Trophoblast cell (in vitro differentiated cells and primary cell): ENCODE results near the gene CEP68.

Experiments
- DNase-seq, 2 donors: peaks; one replicate each; pipeline ENCODE4 v3.0.0-alpha.2; 2016
- H2AFZ ChIP-seq: 2 replicates; pipeline ENCODE4 v1.6.1; 2013; ENCODE audit warnings: low read length, moderate library complexity, mild to moderate bottlenecking; ENCODE audit not compliant: insufficient read depth, poor library complexity
- H2AK5ac ChIP-seq: 2 replicates; pipeline ENCODE4 v1.6.1; 2013; ENCODE audit warnings: mild to moderate bottlenecking, low read length
- H2BK120ac ChIP-seq: 2 replicates; pipeline ENCODE4 v1.6.1; 2013; ENCODE audit warnings: low read length, mild to moderate bottlenecking, moderate library complexity; ENCODE audit not compliant: insufficient read depth, poor library complexity
- H2BK12ac ChIP-seq: 2 replicates; pipeline ENCODE4 v1.6.1; 2013; ENCODE audit warnings: mild to moderate bottlenecking, low read length, moderate library complexity
- H2BK5ac ChIP-seq: 2 replicates; pipeline ENCODE4 v1.6.1; 2013; ENCODE audit warnings: low read length, low read depth, moderate library complexity, mild to moderate bottlenecking; ENCODE audit not compliant: poor library complexity
- H3K14ac ChIP-seq: 2 replicates; pipeline ENCODE4 v1.6.1; 2013; ENCODE audit warnings: mild to moderate bottlenecking, low read length
- H3K18ac ChIP-seq: 2 replicates; pipeline ENCODE4 v1.6.1; 2013; ENCODE audit warnings: mild to moderate bottlenecking, low read length
- H3K23ac ChIP-seq: 2 replicates; pipeline ENCODE4 v1.6.1; 2013; ENCODE audit warnings: low read length
- H3K27ac ChIP-seq: 2 replicates; pipeline ENCODE4 v1.5.1; 2013; ENCODE audit warnings: low read depth, mild to moderate bottlenecking, inconsistent platforms, low read length, moderate library complexity
- H3K27me3 ChIP-seq: 2 replicates; pipeline ENCODE4 v1.6.1; 2013; ENCODE audit warnings: inconsistent platforms, mild to moderate bottlenecking, low read length, moderate library complexity; ENCODE audit not compliant: insufficient read depth
- H3K36me3 ChIP-seq, 2 experiments: 1 replicate in 1 of 2; 2 replicates in 1 of 2; pipeline ENCODE4 v1.6.1; 2013; ENCODE audit warnings: low read length in 2 of 2, mild to moderate bottlenecking in 2 of 2, moderate library complexity in 1 of 2; ENCODE audit not compliant: insufficient read depth in 2 of 2, control insufficient read depth in 1 of 2
- H3K4ac ChIP-seq: 2 replicates; pipeline ENCODE4 v1.6.1; 2013; ENCODE audit warnings: low read depth, mild to moderate bottlenecking, low read length, moderate library complexity
- H3K4me1 ChIP-seq, 2 experiments: 1 replicate in 1 of 2; 2 replicates in 1 of 2; pipeline ENCODE4 v1.6.1; 2013; ENCODE audit warnings: low read length in 2 of 2, mild to moderate bottlenecking in 2 of 2, moderate library complexity in 1 of 2; ENCODE audit not compliant: insufficient read depth in 2 of 2, control insufficient read depth in 1 of 2
- H3K4me2 ChIP-seq: 2 replicates; pipeline ENCODE4 v1.6.1; 2013; ENCODE audit warnings: inconsistent platforms, mild to moderate bottlenecking, low read length, moderate library complexity
- H3K4me3 ChIP-seq: 2 replicates; pipeline ENCODE4 v1.5.1; 2013; ENCODE audit warnings: mild to moderate bottlenecking, low read depth, low read length, inconsistent platforms
- H3K79me1 ChIP-seq: one replicate; pipeline ENCODE4 v1.6.1; 2013; ENCODE audit warnings: low read length
- H3K79me2 ChIP-seq: 2 replicates; pipeline ENCODE4 v1.6.1; 2013; ENCODE audit warnings: low read length, mild to moderate bottlenecking; ENCODE audit not compliant: control insufficient read depth, insufficient read depth, poor library complexity
- H3K9ac ChIP-seq: 2 replicates; pipeline ENCODE4 v1.6.1; 2013; ENCODE audit warnings: mild to moderate bottlenecking, low read length
- H3K9me3 ChIP-seq: 2 replicates; pipeline ENCODE4 v1.6.1; 2013; ENCODE audit warnings: low read depth, mild to moderate bottlenecking, control low read depth, inconsistent platforms, low read length; ENCODE audit not compliant: insufficient read depth
- H4K12ac ChIP-seq: 2 replicates; pipeline ENCODE4 v1.6.1; 2013; ENCODE audit warnings: low read depth, mild to moderate bottlenecking, low read length, moderate library complexity
- H4K8ac ChIP-seq: 2 replicates; pipeline ENCODE4 v1.6.1; 2013; ENCODE audit warnings: low read depth, mild to moderate bottlenecking, low read length, moderate library complexity
- H4K91ac ChIP-seq: one replicate; pipeline ENCODE4 v1.6.1; 2013; ENCODE audit warnings: low read depth, mild to moderate bottlenecking, low read length, moderate library complexity
- WGBS: extraction: QIAGEN DNeasy Blood & Tissue Kit; methylation state at CpG from one replicate; pipeline ENCODE4 v1.1.7; 2013; ENCODE audit warnings: missing lambda C conversion rate; ENCODE audit not compliant: insufficient read length, insufficient coverage; ENCODE audit errors: extremely low coverage; 5-methylcytosine and 5-hydroxymethylcytosine counted together

Gene CEP68

GRCh38 chr2:65023742-65024141, 32.5 kb upstream of the CEP68 start:
- Histone ChIP-seq H3K9me3 (no peaks in the 10 kb centered on the region), H3K4me3 (no peak overlapping the region), H3K27me3 (no peaks in the 10 kb centered on the region), H3K27ac (no peak overlapping the region), H2AK5ac (no peak overlapping the region), H3K4me2 (no peak overlapping the region), H3K9ac (no peak overlapping the region), H4K91ac (no peak overlapping the region), H3K23ac (no peak overlapping the region), H2BK120ac (no peak overlapping the region), H2BK5ac (no peak overlapping the region), H4K8ac (no peak overlapping the region), H3K79me2 (no peaks in the 10 kb centered on the region), H3K18ac (no peak overlapping the region), H4K12ac (no peak overlapping the region), H3K4ac (no peak overlapping the region), H3K14ac (no peak overlapping the region), H3K36me3 (no peaks in the 10 kb centered on the region), H3K4me1 (peaks cover 10 to 18% of the 10 kb centered on the region in 2 experiments), H2AFZ (no peak overlapping the region), H3K79me1 (peaks cover 4% of the 10 kb centered on the region), H2BK12ac (no peak overlapping the region)
- no peak for DNase-seq
- no CpG with 5 or more reads among the region's 8 CpGs for WGBS

GRCh38 chr2:65024149-65024829, 31.9 kb upstream of the CEP68 start:
- no peak overlapping the region for H3K4me3 ChIP-seq
- H3K4ac ChIP-seq: no peak overlapping the region
- H2BK5ac ChIP-seq: no peak overlapping the region
- H3K4me2 ChIP-seq: no peak overlapping the region
- H3K36me3 ChIP-seq: no peaks in the 10 kb centered on the region
- peaks cover 4% of the 10 kb centered on the region for H3K79me1 ChIP-seq
- no peak overlapping the region for H3K9ac ChIP-seq
- H3K4me1 ChIP-seq: peaks cover 10 to 17% of the 10 kb centered on the region in 2 experiments
- no peak overlapping the region for H3K23ac ChIP-seq
- H2BK12ac ChIP-seq: no peak overlapping the region
- no peak overlapping the region for H3K18ac ChIP-seq
- no peak for DNase-seq
- no peak overlapping the region for H4K8ac ChIP-seq
- WGBS: no CpG with 5 or more reads among the region's 7 CpGs
- no peak overlapping the region for H3K27ac ChIP-seq
- no peak overlapping the region for H4K12ac ChIP-seq
- H3K14ac ChIP-seq: no peak overlapping the region
- no peak overlapping the region for H2BK120ac ChIP-seq
- H3K79me2 ChIP-seq: no peaks in the 10 kb centered on the region
- H3K27me3 ChIP-seq: no peaks in the 10 kb centered on the region
- H3K9me3 ChIP-seq: no peaks in the 10 kb centered on the region
- no peak overlapping the region for H4K91ac ChIP-seq
- H2AK5ac ChIP-seq: no peak overlapping the region
- no peak overlapping the region for H2AFZ ChIP-seq

GRCh38 chr2:65025453-65026123, 30.6 kb upstream of the CEP68 start:
- Histone ChIP-seq H3K9me3 (no peaks in the 10 kb centered on the region), H3K4ac (no peak overlapping the region), H3K79me2 (no peaks in the 10 kb centered on the region), H2AK5ac (no peak overlapping the region), H3K4me2 (no peak overlapping the region), H2BK120ac (no peak overlapping the region), H3K4me1 (peaks cover 5 to 12% of the 10 kb centered on the region in 2 experiments), H3K18ac (no peak overlapping the region), H3K27ac (no peak overlapping the region), H3K36me3 (no peaks in the 10 kb centered on the region), H3K23ac (no peak overlapping the region), H4K12ac (no peak overlapping the region), H3K4me3 (no peak overlapping the region), H3K9ac (no peak overlapping the region), H3K27me3 (no peaks in the 10 kb centered on the region), H2BK5ac (no peak overlapping the region), H4K91ac (no peak overlapping the region), H2BK12ac (no peak overlapping the region), H3K14ac (no peak overlapping the region), H4K8ac (no peak overlapping the region), H3K79me1 (peaks cover 4% of the 10 kb centered on the region), H2AFZ (no peak overlapping the region)
- no peak for DNase-seq
- no CpG with 5 or more reads among the region's 8 CpGs for WGBS

- Histone ChIP-seq H3K79me2 (no peaks in the 10 kb centered on the region), H3K27ac (no peak overlapping the region), H3K79me1 (peaks cover under 1% of the 10 kb centered on the region), H2BK5ac (no peak overlapping the region), H3K4ac (no peak overlapping the region), H2BK120ac (no peak overlapping the region), H3K18ac (no peak overlapping the region), H2AK5ac (no peak overlapping the region), H3K14ac (no peak overlapping the region), H2AFZ (no peak overlapping the region), H3K36me3 (no peaks in the 10 kb centered on the region), H3K4me1 (peaks cover under 1 to 7% of the 10 kb centered on the region in 2 experiments), H2BK12ac (no peak overlapping the region), H3K23ac (no peak overlapping the region), H3K9ac (no peak overlapping the region), H4K91ac (no peak overlapping the region), H3K4me3 (no peak overlapping the region), H3K9me3 (no peaks in the 10 kb centered on the region), H4K8ac (no peak overlapping the region), H4K12ac (no peak overlapping the region), H3K27me3 (no peaks in the 10 kb centered on the region), H3K4me2 (no peak overlapping the region)
- no peak for DNase-seq
- no CpG with 5 or more reads among the region's 8 CpGs for WGBS
These were observed 30.1 kb upstream of the CEP68 start for GRCh38 chr2:65026154-65026553.
